Measurements from ENCODE around the gene MAMDC2. TPM values are rescaled to one million over a fixed set of nuclear protein-coding genes. Genes with fewer than 3 reads are reported as not detected.

Gene MAMDC2
- total RNA-seq, 2 donors from 2014 or later = 12.3 to 19.6 TPM

- no peak for DNase-seq
- no peak for ATAC-seq
- intact Hi-C loops (cut with DNase I) = no loop called here
Observed at GRCh38 chr9:70058569-70059116, 15.0 kb downstream of the MAMDC2 start.

- no peak for ATAC-seq
- DNase-seq = no peak
- intact Hi-C loops (cut with DNase I) = no loop called here
Observed at GRCh38 chr9:70060148-70060882, 16.7 kb downstream of the MAMDC2 start.

GRCh38 chr9:70060883-70061507, 17.3 kb downstream of the MAMDC2 start:
- intact Hi-C loops (cut with DNase I) = no loop called here
- DNase-seq (no peak), ATAC-seq (no peak)

GRCh38 chr9:70061776-70062175, 18.1 kb downstream of the MAMDC2 start:
- DNase-seq (no peak), ATAC-seq (peak in 1 of 2 donors; percentile 62)
- intact Hi-C loops (cut with DNase I) = no loop called here

- intact Hi-C loops (cut with DNase I) = no loop called here
- ATAC-seq (no peak), DNase-seq (no peak)
Observed at GRCh38 chr9:70064496-70064895, 20.8 kb downstream of the MAMDC2 start.

- intact Hi-C loops (cut with DNase I) = no loop called here
Observed at GRCh38 chr9:70065572-70065971, 21.9 kb downstream of the MAMDC2 start.

GRCh38 chr9:70066418-70066817, 22.8 kb downstream of the MAMDC2 start:
- intact Hi-C loops (cut with DNase I) = no loop called here
- no peak for DNase-seq
- no peak for ATAC-seq

More at GRCh38 chr9:70065572-70065971, 21.9 kb downstream of the MAMDC2 start:
- no peak for DNase-seq
- ATAC-seq = peak in 1 of 2 donors; percentile 74

- intact Hi-C loops (cut with DNase I) = no loop called here
- DNase-seq (no peak), ATAC-seq (no peak)
Observed at GRCh38 chr9:70066874-70067273, 23.2 kb downstream of the MAMDC2 start.

GRCh38 chr9:70069704-70070103, 26.1 kb downstream of the MAMDC2 start:
- no peak for ATAC-seq
- intact Hi-C loops (cut with DNase I) = no loop called here
- DNase-seq = no peak

- intact Hi-C loops (cut with DNase I) = no loop called here
- peak in 1 of 2 donors; percentile 38 for ATAC-seq
- no peak for DNase-seq
Observed at GRCh38 chr9:70073193-70073592, 29.5 kb downstream of the MAMDC2 start.

GRCh38 chr9:70073756-70074155, 30.1 kb downstream of the MAMDC2 start:
- intact Hi-C loops (cut with DNase I) = no loop called here
- ATAC-seq (peak in 1 of 2 donors; percentile 12), DNase-seq (no peak)

- DNase-seq (no peak), ATAC-seq (no peak)
- intact Hi-C loops (cut with DNase I) = no loop called here
Observed at GRCh38 chr9:70076678-70077077, 33.0 kb downstream of the MAMDC2 start.

GRCh38 chr9:70079417-70080037, 35.9 kb downstream of the MAMDC2 start:
- ATAC-seq (peak in 1 of 2 donors; percentile 17), DNase-seq (no peak)
- intact Hi-C loops (cut with DNase I) = no loop called here

GRCh38 chr9:70080481-70081119, 37.0 kb downstream of the MAMDC2 start:
- ATAC-seq (peak; percentile 94 to 96), DNase-seq (peak; percentile 38)
- intact Hi-C loops (cut with DNase I) = no loop called here

- intact Hi-C loops (cut with DNase I) = no loop called here
- peak in 1 of 2 donors; percentile 70 for ATAC-seq
- no peak for DNase-seq
Observed at GRCh38 chr9:70081120-70081495, 37.5 kb downstream of the MAMDC2 start.

- DNase-seq (no peak), ATAC-seq (peak in 1 of 2 donors; percentile 21)
- intact Hi-C loops (cut with DNase I) = no loop called here
Observed at GRCh38 chr9:70083429-70083828, 39.8 kb downstream of the MAMDC2 start.

GRCh38 chr9:70085241-70085640, 41.6 kb downstream of the MAMDC2 start:
- ATAC-seq (no peak), DNase-seq (no peak)
- intact Hi-C loops (cut with DNase I) = no loop called here

- intact Hi-C loops (cut with DNase I) = loop anchor here in 1 of 2 donors (10.0 kb wide), 1 partner anchor 46 kb away; the partner anchor contains the start of gene MAMDC2
- ATAC-seq = peak in 1 of 2 donors; percentile 55
Observed at GRCh38 chr9:70091103-70091502, 47.5 kb downstream of the MAMDC2 start.

GRCh38 chr9:70091572-70091971, 47.9 kb downstream of the MAMDC2 start:
- ATAC-seq (peak in 1 of 2 donors; percentile 56), DNase-seq (no peak)
- intact Hi-C loops (cut with DNase I) = loop anchor here in 1 of 2 donors (10.0 kb wide), 1 partner anchor 47 kb away; the partner anchor contains the start of gene MAMDC2

More at GRCh38 chr9:70091103-70091502, 47.5 kb downstream of the MAMDC2 start:
- no peak for DNase-seq
